Right ventricle myocardium superior (tissue), 1 donor: ENCODE measurements around the gene CCS. TPM values are rescaled to one million over a fixed set of nuclear protein-coding genes. Genes with fewer than 3 reads are reported as not detected.
"Not testable (repeated sequence)": the region's sequence is repeated elsewhere in the genome, so short reads cannot be mapped to it uniquely, and the experiment has no call there.

Experiments used
- ATAC-seq: fragments of 200-7000 bp; cut with Tn5 transposase; one replicate; pipeline ENCODE4 v1.9.1; 2020; ENCODE audit warnings: mild to moderate bottlenecking; ENCODE audit not compliant: poor library complexity
- DNase-seq: peaks from one replicate; pipeline ENCODE4 v3.0.0-alpha.2; 2020
- intact Hi-C: fragments of 100-400 bp; cut with DNase I; formaldehyde crosslinking; loops from one replicate; pipeline ENCODE4 v1.11.2; 2022
- total RNA-seq: library from RNA; stranded (reverse); fragmentation: NEBNext Ultra II Directional; extraction: Animal tissue kit (Norgen Biotek cat#: 25700); gene quantifications from one replicate; pipeline ENCODE4 v1.2.1, GENCODE V29; 2021
- donor health status: DM: no; HTN: yes; CAD: no; lungs with severe emphysema.

CCS gene
- total RNA-seq, 1 donor from 2014 or later = 25.8 TPM

DNA sequence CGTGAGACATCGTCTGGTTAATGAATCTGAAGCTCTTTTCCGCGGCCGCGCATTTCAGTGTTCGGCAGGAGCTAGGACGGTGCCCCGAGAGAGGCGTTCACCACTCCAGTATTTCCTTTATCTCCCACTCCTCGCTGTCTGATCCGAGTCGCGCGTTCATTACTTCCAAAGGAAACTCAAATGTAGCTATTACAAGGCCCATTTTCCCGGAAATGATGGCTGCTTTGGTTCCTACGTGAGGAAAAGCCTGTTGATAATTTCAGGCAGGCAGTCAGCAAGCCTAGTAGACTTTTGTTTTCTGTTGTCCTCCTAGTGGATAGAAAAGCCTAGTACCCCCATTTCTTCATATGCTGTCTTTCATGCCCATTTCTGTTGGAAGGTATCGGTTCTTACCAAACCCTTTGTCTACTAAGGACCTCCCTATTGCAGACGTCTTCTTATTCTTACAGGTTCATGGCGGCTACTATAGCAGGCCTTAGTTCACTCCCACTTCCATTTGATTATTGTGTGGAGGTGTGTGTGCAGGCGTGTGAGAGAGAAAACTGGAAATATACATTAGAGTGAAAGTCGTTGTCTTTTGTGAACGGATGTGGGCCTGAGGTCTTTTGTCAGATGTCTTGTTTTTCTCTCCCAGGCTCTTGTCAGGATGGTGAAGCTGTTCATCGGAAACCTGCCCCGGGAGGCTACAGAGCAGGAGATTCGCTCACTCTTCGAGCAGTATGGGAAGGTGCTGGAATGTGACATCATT lies 46.3 kb downstream of the CCS start:
- no peak for ATAC-seq

DNA sequence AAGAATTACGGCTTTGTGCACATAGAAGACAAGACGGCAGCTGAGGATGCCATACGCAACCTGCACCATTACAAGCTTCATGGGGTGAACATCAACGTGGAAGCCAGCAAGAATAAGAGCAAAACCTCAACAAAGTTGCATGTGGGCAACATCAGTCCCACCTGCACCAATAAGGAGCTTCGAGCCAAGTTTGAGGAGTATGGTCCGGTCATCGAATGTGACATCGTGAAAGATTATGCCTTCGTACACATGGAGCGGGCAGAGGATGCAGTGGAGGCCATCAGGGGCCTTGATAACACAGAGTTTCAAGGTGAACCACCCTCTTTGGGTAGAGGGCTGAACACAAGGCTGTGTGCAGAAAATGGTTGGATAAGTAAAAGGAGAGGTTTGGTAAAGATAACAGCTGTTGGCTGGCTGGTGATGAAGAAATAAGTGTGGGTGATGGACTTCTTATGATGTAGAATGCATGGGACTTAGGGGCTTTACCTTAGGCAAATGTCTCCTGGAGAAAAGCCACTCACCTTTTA lies 46.9 kb downstream of the CCS start:
- intact Hi-C loops = loop anchor here (5.0 kb wide), 1 partner anchor 37 kb away; the partner anchor contains the start of gene RBM4B
- DNase-seq, ATAC-seq: not testable (repeated sequence)

More for the DNA sequence above, 46.3 kb downstream of the CCS start:
- intact Hi-C loops = no loop called here
- DNase-seq = peak; percentile 47

DNA sequence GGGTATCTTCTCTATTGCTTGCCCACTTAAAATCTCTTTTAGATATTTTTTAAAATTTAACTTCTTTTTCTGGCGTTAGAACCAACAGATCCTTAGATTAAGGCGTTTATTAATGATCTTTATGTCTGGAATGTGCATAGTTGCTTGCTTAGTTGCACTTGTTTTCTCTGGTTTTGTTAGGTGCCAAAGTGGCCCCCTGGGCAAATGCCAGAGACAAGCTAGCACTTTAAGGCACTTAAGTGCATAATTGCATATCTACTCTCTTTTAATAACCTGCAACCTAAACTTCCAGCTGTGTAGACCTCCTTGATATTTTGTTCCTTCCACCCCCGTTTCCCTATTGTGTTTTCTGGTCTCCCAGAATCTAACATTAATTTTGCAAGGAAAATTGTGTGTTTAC lies 48.8 kb downstream of the CCS start:
- DNase-seq = no peak
- ATAC-seq = no peak

DNA sequence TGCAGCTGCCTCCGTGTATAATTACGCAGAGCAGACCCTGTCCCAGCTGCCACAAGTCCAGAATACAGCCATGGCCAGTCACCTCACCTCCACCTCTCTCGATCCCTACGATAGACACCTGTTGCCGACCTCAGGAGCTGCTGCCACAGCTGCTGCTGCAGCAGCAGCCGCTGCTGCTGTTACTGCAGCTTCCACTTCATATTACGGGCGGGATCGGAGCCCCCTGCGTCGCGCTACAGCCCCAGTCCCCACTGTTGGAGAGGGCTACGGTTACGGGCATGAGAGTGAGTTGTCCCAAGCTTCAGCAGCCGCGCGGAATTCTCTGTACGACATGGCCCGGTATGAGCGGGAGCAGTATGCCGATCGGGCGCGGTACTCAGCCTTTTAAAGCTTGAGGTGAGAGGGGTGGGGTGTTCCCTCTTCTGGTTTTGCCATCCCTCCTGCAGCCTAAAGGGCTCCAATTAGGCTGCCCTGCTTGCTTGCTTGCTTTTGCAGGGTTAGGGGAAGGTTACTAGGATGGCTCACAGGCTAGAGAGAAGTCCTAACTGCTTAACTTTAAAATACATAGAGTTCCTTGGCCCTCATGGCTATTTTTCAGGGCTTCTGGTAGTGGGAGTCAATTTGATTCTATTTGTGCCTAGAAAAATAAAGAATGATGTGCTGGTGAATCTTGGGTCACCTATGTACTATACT lies 50.9 kb downstream of the CCS start:
- no peak for ATAC-seq
- no peak for DNase-seq
- intact Hi-C loops = loop anchor here (5.0 kb wide), 1 partner anchor 33 kb away; the partner anchor contains the start of gene RBM4B

More for the DNA sequence above, 48.8 kb downstream of the CCS start:
- intact Hi-C loops = loop anchor here (5.0 kb wide), 1 partner anchor 35 kb away; the partner anchor contains the start of gene RBM4B

DNA sequence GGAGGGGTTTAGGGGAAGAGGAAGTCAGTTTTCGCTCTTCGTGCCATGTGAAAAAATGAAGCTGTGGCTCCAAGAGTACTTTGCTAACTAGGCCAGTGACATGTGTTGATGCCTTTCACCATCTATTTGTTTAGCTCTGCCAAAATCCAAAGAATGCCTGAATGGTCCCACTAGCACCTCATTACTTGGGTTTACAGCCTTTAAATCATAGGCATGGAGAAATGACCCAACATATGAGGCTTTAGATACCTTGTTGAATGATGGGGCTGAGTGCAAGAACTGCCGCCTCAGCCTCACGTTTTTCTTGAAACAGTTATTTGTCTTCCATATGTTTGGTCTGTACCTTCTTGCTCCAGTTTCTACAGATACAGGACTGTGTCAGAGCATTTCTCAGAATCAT lies 53.8 kb downstream of the CCS start:
- intact Hi-C loops = no loop called here
- no peak for DNase-seq
- ATAC-seq = no peak

DNA sequence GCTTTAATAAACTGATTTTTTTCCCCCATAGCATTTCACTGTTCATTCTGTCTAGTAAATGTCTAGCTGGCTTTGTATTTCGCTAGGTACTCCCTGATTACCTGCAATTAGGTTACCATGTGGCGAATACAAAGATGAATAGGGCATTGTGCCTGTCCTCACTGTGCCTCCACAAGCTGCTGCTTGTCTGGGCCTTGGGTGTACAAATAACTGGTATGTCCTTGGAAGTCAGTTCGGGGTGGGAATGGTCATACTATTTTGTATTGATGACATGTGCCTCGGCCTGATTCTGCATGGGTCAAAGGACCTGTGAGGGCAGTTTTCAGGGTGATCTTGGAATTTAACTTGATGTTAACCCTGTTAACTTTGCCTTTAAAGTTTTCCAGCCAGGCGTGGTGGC lies 56.9 kb downstream of the CCS start:
- DNase-seq (no peak), ATAC-seq (no peak)
- intact Hi-C loops = no loop called here

DNA sequence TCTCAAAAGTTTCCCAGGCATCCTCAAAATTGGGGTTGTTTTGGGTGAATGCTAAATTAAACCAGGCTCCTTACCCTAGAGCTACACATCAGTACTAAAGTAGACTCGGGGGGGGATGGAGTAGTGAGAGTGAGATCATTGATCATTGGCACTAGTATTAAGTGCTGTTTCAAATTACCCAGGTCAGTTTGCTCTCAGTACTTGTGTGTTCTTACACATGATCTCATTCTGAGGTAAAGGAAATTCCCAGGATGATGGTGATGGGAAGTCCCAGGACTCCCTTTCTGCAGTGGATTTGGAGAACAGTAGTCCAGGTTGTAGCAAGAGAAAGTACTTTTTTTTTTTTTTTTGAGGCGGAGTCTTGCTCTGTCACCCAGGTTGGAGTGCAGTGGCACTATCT lies 58.0 kb downstream of the CCS start:
- DNase-seq (no peak), ATAC-seq (no peak)
- intact Hi-C loops = no loop called here

DNA sequence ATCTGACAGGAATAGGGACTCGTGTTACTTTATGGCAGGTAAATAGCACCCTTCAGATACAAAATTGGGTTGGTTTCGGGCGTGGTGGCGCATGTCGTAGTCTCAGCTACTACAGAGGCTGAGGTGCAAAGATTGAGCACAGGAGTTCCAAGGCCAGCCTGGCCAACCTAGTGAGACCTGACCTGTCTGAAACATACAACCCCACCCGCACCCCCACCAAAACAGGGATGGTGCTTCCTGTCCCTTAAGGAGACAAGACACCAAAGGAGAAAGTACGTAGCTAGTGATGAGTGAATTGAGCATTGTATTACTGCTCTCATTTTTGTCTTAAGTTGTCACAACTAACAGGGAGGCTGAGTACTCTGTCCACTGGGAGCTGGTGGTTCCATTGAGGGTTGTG lies 59.7 kb downstream of the CCS start:
- DNase-seq (no peak), ATAC-seq (no peak)
- intact Hi-C loops = no loop called here

DNA sequence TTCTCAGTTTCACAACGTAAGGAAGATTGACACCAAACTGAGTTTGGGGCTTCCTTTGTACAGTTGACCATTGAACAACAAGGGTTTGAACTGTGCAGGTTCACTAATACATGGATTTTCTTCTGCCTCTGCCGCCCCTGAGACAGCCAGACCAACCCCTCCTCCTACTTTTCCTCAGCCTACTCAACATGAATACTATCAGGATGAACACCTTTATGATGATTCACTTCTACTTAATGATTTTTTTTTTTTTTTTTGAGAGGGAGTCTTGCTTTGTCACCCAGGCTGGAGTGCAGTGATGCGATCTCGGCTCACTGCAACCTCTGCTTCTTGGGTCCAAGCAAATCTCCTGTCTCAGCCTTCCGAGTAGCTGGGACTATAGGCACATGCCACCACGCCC lies 60.1 kb downstream of the CCS start:
- DNase-seq = no peak
- intact Hi-C loops = no loop called here

More for the DNA sequence above, 60.1 kb downstream of the CCS start:
- no peak for ATAC-seq

Other genes with a start within 250 kb of the CCS start
- 15.1 TPM for gene BRMS1, start 248.1 kb upstream of the CCS start, total RNA-seq
- 51.3 TPM for gene B4GAT1, start 245.6 kb upstream of the CCS start, total RNA-seq
- gene SLC29A2, start 221.4 kb upstream of the CCS start, total RNA-seq = 16.3 TPM
- gene NPAS4, start 172.2 kb upstream of the CCS start, total RNA-seq = not detected
- 52.6 TPM for gene MRPL11, start 154.3 kb upstream of the CCS start, total RNA-seq
- 8.9 TPM for gene PELI3, start 126.3 kb upstream of the CCS start, total RNA-seq
- gene DPP3, start 112.8 kb upstream of the CCS start, total RNA-seq = 11.1 TPM
- 12.1 TPM for gene BBS1, start 82.5 kb upstream of the CCS start, total RNA-seq
- 4.4 TPM for gene ZDHHC24, start 47.1 kb upstream of the CCS start, total RNA-seq
- not detected for gene ACTN3, start 46.3 kb upstream of the CCS start, total RNA-seq
- 59.3 TPM for gene CTSF, start 24.6 kb upstream of the CCS start, total RNA-seq
- gene CCDC87, start 122 bp upstream of the CCS start, total RNA-seq = 0.24 TPM
- gene RBM14, start 23.4 kb downstream of the CCS start, total RNA-seq = 28.7 TPM
- gene RBM4, start 45.5 kb downstream of the CCS start, total RNA-seq = 73.4 TPM
- 11.2 TPM for gene RBM4B, start 84.7 kb downstream of the CCS start, total RNA-seq
- 1.3 TPM for gene SPTBN2, start 136.0 kb downstream of the CCS start, total RNA-seq